Dendritic cell treated with granulocyte-macrophage colony-stimulating factor and Interleukin-4, amounts not matched to agents 40 ng/mL and 50 ng/mL, for 4 days (primary cell): ENCODE measurements around the gene ITIH1.
A peak's percentile ranks its signal among the peaks of the same experiment; 100 is the strongest.
"Not testable (repeated sequence)": the region's sequence is repeated elsewhere in the genome, so short reads cannot be mapped to it uniquely, and the experiment has no call there.

Experiments used
- H3K27ac Mint-ChIP-seq: one replicate; pipeline ENCODE4 v1.8.0; 2022; ENCODE audit warnings: mild to moderate bottlenecking, mixed read lengths
- H3K27me3 Mint-ChIP-seq: one replicate; pipeline ENCODE4 v1.8.0; 2022; ENCODE audit warnings: mild to moderate bottlenecking, mixed read lengths
- H3K36me3 Mint-ChIP-seq: one replicate; pipeline ENCODE4 v1.8.0; 2022; ENCODE audit warnings: low read depth, mixed read lengths
- H3K4me1 Mint-ChIP-seq: one replicate; pipeline ENCODE4 v1.8.0; 2022; ENCODE audit warnings: low read depth, mixed read lengths
- H3K4me3 Mint-ChIP-seq: one replicate; pipeline ENCODE4 v1.8.0; 2022; ENCODE audit warnings: mild to moderate bottlenecking, moderate library complexity, mixed read lengths
- H3K9me3 Mint-ChIP-seq: one replicate; pipeline ENCODE4 v1.8.0; 2022; ENCODE audit warnings: mixed read lengths
- intact Hi-C: fragments of 100-400 bp; cut with micrococcal nuclease; formaldehyde crosslinking; loops from one replicate; pipeline ENCODE4 v1.15.0; 2022

The ITIH1 gene

DNA sequence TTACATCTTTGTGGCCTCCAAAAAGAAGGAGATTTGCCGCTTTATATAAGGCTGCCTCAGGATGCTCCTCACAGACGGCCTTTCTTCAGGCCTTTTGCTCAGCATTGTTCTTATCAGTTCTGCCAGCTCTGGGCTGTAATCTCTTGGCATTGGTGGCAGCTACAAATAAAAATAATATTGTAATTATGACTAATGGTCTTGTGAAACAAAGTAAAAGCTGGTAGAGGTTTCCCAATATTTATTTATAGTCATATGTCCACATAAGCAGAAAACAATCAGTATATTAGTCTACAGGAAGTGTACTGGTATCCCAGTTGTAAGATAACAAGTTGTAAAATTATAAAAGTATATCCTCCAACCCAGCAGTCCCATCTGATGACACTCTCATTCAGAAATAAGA, 13.9 kb upstream of the ITIH1 start:
- no peaks in the 10 kb centered on the region for H3K9me3 Mint-ChIP-seq
- H3K27ac Mint-ChIP-seq: peak overlapping the region; percentile 89
- peaks cover 76% of the 10 kb centered on the region for H3K36me3 Mint-ChIP-seq
- intact Hi-C loops: no loop called here
- no peak overlapping the region for H3K4me3 Mint-ChIP-seq
- peaks cover 27% of the 10 kb centered on the region for H3K4me1 Mint-ChIP-seq
- H3K27me3 Mint-ChIP-seq: no peaks in the 10 kb centered on the region

DNA sequence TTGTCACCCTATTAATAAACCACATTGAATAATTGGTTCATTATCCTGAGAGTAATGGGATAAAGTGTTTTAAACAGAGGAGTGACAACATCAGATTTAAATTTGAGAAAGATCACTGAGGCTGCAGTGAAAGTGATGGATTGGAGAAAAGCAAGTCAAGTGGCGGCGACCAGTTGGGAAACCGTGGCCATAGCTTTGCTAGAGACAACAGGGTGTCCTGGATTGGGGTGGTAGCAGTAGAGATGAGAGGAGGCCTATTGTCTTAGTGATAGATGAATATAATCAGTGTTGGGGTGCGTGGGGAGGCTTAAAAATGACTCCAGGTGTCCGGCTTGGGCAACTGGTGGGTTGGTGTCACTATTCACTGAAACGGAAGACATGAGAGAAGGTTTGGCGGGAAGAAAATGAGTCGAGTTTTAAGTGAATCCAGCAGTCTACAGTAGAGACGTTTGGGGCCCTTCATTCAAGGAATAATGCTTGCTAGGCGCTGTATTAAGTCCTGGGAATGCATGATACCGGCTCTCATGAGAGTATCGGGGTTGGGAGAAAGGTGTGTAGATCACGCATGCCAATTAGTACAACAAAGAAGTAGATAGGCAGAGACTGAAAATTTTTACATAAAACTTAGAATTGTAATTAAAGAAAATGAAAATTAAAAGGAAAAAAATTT, 7.5 kb upstream of the ITIH1 start:
- intact Hi-C loops: no loop called here
- H3K4me3 Mint-ChIP-seq: peak overlapping the region; percentile 76
- peaks cover 38% of the 10 kb centered on the region for H3K36me3 Mint-ChIP-seq
- H3K4me1 Mint-ChIP-seq: peaks cover 40% of the 10 kb centered on the region
- H3K27ac Mint-ChIP-seq: peak overlapping the region; percentile 12
- H3K27me3 Mint-ChIP-seq: no peaks in the 10 kb centered on the region
- H3K9me3 Mint-ChIP-seq: no peaks in the 10 kb centered on the region

DNA sequence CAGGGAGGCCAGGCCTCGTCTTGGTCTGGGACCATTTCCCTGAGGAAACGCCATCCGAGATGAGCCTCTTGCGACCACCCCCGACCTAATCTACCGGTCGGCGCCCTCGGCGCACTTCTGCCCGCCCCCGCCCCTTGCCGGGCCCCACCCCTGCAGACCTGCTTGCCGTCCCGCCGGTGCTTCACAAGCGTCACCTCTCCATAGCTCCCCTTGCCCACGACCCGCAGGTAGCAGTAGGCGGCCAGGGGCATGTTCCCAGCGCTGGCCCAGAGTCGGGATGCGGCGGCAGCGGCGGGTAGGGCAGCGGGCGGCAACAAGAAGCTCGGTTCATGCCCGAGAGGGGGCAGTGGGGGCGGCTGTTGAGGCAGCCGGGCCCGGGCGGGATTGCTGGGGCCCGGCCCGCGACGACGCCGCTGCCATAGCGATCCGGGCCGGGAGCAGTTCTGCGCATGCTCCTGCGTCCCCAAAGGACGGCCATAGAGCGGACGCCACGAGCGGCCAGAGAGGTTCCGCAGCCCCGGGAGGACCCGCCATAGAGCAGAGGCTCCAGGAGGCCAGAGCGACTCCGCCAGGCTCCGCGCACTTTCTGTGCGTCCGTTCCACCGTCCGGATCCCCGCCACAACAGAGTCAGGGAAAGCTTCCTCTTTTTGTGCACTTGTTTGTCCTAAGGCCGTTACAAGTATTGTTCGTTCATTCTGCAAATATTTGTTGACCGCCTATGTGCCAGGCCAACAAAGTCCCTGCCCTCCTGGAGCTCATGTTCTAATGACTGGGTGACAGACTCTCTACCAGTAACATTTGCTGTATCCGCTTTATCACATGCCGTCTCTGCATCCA, 6.7 kb upstream of the ITIH1 start, which contains the start of gene NEK4:
TSS of gene NEK4 (minus strand) at position 445 of the 838 bp plus-strand sequence. CDS start at position 251, 194 bp downstream.
- peaks cover 48% of the 10 kb centered on the region for H3K4me1 Mint-ChIP-seq
- peak within 1 kb of the TSS; percentile 97 for H3K27ac Mint-ChIP-seq
- intact Hi-C loops: no loop called here
- H3K9me3 Mint-ChIP-seq: no peaks in the 10 kb centered on the region
- H3K27me3 Mint-ChIP-seq: no peaks in the 10 kb centered on the region
- peak within 1 kb of the TSS; percentile 82 for H3K4me3 Mint-ChIP-seq
- H3K36me3 Mint-ChIP-seq: peaks cover 30% of the 10 kb centered on the region

DNA sequence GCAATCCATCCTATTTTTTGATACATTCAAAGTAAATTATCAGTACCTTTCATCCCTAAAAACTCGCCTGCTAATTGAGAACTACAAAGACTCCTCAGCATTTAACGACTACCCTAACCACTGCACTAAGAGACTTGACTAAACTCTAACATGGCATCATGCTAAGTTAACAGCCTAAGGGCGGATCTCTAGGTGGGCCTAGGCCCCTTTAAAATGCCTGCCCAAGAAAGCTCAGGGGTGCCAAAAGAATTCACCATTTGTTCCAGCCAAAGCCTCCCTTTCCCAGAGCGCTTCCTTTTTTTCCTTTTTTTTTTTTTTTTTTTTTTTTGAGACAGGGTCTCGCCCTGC, 6.1 kb upstream of the ITIH1 start:
- H3K36me3 Mint-ChIP-seq: peaks cover 25% of the 10 kb centered on the region
- peak overlapping the region; percentile 97 for H3K27ac Mint-ChIP-seq
- H3K27me3 Mint-ChIP-seq: no peaks in the 10 kb centered on the region
- peaks cover 54% of the 10 kb centered on the region for H3K4me1 Mint-ChIP-seq
- intact Hi-C loops: no loop called here
- peak overlapping the region; percentile 82 for H3K4me3 Mint-ChIP-seq
- no peaks in the 10 kb centered on the region for H3K9me3 Mint-ChIP-seq

DNA sequence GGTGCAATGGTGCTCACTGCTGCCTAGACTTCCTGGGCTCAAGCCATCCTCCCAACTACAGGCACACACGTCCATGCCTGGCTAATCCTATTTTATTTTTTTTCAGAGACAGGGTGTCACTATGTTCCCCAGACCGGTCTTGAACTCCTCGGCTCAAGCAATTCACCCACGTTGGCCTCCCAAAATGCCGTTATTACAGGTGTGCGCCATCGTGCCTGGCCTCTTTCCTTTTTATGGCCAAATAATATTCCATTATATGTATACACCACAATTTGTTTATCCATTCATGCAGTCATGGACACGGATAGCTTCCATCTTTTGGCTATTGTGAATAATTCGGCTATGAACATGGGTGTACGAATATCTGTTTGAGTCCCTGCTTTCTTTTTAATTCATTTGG, 5.7 kb upstream of the ITIH1 start:
- peaks cover 21% of the 10 kb centered on the region for H3K36me3 Mint-ChIP-seq
- intact Hi-C loops: no loop called here
- H3K4me3 Mint-ChIP-seq: peak overlapping the region; percentile 82
- H3K27me3 Mint-ChIP-seq: no peaks in the 10 kb centered on the region
- peak overlapping the region; percentile 97 for H3K27ac Mint-ChIP-seq
- peaks cover 56% of the 10 kb centered on the region for H3K4me1 Mint-ChIP-seq
- H3K9me3 Mint-ChIP-seq: no peaks in the 10 kb centered on the region

DNA sequence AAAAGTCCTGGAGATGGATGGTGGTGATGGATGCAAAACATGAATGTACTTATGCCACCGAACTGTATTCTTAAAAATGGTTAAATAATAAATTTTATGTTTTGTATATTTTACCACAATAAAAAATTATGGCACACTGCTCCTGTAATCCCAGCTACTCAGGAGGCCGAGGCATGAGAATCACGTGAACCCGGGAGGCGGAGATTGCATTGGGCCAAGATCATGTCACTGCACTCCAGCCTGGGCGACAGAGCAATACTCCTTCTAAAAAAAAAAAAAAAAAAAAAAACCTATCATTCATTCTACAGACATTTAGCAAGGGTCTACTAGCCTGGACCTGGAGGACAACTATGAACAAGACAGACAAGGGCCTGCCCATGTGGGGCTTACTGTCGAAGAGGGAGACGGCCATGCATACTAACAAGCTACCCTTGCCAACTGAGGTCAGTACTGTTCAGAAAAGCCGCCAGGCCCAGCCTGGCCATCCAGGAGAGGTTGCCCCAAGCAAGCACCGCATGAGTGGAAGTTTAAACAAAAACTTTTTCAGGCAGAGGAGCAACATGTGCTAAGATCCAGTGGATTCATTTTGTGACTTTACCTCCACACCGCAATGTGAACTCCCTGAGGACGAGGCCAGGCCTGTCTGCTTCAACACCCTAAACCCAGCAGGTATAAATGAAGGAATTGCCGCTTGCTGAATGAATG, 3.9 kb upstream of the ITIH1 start:
- intact Hi-C loops: no loop called here
- no peaks in the 10 kb centered on the region for H3K9me3 Mint-ChIP-seq

DNA sequence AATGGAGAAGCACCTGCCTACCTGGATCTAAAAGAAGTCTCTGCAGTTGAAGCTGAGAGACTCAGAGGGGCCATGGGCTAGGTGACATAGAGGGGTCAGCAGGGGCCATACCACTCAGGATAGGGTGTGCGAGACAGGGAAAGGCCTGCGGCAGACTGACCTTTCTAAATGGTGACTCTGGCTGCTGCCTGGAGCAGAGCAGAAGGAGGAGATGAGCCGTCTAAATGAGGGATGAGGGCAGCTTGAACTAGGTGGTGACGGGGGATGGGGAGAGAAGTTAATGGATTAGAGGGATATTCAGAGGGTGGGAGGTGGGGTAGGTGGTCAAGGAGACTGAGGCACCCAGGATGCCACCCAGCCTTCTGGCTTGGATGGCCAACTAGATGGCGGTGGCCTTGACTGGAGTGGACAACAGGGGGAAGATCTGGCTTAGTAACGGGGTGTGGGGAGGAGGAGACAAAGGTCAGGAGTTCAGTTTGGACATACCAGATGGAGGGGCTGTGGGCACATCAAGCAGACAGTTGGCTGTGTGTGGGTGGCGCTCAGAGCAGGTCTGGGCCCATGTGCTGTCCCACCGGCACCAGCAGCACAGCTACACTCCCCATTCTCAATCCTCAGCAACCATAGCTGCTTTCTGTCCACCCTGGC, 3.2 kb upstream of the ITIH1 start:
- no peaks in the 10 kb centered on the region for H3K36me3 Mint-ChIP-seq
- H3K4me1 Mint-ChIP-seq: peaks cover 70% of the 10 kb centered on the region
- H3K27ac Mint-ChIP-seq: peak overlapping the region; percentile 80
- H3K9me3 Mint-ChIP-seq: no peaks in the 10 kb centered on the region
- no peaks in the 10 kb centered on the region for H3K27me3 Mint-ChIP-seq
- H3K4me3 Mint-ChIP-seq: no peak overlapping the region
- intact Hi-C loops: no loop called here

More for the DNA sequence above, 3.9 kb upstream of the ITIH1 start:
- H3K36me3 Mint-ChIP-seq: peaks cover 2% of the 10 kb centered on the region
- no peaks in the 10 kb centered on the region for H3K27me3 Mint-ChIP-seq
- no peak overlapping the region for H3K4me3 Mint-ChIP-seq
- H3K4me1 Mint-ChIP-seq: peaks cover 64% of the 10 kb centered on the region
- peak overlapping the region; percentile 80 for H3K27ac Mint-ChIP-seq

DNA sequence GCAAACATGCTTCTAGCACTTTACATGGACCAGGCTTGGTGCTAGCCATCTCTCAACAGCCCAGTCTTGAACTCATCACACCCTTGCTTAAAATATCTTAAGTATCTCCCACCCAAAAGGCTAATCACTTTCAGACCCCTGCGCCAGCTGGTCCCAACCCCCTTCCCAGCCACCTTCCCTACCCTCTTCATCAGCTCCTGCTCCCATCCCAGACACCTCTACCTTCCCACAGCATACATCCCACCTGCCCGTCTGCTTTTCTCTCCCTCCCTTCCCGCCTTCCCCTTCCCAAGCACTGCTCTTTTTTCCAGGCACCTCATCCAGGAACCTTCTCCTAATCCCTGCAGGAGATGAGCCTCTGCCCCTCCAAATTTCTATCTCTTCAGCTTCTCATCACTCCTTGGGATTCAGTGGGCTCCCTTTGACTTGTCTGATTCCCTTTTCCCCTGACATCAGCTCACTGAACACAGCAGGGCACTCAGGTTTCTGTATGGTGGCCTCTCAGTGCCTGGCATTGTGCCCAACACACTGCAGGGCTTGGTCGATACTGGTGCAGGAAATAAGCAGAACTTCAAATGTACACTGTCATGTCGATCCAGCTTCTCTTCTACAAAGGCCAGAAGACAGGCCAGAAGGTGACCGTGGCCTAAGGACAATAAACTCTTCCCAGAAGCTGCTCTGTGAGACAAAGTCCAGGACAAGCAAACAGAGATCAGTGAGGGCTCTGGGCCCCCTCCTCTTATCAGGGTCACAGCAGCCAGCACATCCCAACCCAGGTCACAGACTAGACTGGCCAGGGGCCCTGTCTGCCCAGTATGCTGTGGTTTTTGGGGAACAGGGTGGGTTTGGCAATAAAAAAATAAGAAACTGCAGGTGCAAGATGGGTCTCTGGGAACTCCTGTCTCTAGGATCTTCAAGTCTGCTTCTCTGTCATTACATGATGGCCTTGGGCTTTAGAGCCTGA, 2.2 kb upstream of the ITIH1 start:
- Mint-ChIP-seq H3K4me1 (peaks cover 70% of the 10 kb centered on the region), H3K36me3 (no peaks in the 10 kb centered on the region), H3K9me3 (no peaks in the 10 kb centered on the region), H3K4me3 (no peak overlapping the region), H3K27ac (peak overlapping the region; percentile 80), H3K27me3 (no peaks in the 10 kb centered on the region)
- intact Hi-C loops: no loop called here

DNA sequence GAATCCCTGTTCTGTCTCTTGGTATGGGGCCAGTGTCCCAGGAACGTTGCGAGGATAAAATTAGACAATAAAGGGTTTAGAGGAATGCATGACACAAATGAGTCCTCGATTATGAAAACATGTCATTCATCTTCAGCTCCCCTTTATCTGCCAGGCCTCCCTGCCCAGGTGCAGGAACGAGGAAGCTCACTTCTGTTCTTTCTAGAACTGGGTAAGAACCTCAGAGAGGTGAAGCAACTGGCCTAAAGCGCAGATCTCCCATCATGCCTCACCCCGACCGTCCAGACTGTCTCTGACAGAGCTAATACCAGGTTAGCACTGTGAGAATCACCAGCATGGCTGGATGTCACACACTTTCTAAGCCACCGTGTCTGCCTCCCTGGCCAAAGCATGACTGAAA, 1.5 kb upstream of the ITIH1 start:
- Mint-ChIP-seq H3K4me3 (no peak overlapping the region), H3K4me1 (peaks cover 76% of the 10 kb centered on the region), H3K27me3 (no peaks in the 10 kb centered on the region), H3K27ac (peak overlapping the region; percentile 80), H3K9me3 (no peaks in the 10 kb centered on the region), H3K36me3 (no peaks in the 10 kb centered on the region)
- intact Hi-C loops: no loop called here

DNA sequence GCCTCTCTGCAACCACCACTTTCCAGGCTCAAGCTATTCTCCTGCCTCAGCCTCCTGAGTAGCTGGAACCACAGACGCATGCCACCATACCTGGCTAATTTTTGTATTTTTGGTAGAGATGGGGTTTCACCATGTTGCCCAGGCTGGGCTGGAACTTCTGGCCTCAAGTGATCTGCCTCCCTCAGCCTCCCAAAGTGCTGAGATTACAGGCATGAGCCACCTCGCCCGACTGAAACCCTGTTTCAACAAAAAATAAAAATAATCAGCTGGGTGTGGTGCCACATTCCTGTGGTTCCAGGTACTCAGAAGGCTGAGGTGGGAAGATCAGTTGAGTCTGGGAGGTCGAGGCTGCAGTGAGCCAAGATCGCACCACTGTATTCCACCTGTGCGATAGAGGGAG, 913 bp upstream of the ITIH1 start:
- Mint-ChIP-seq H3K4me1 (peaks cover 76% of the 10 kb centered on the region), H3K27ac (peak overlapping the region; percentile 80)
- H3K9me3 Mint-ChIP-seq, H3K36me3 Mint-ChIP-seq, intact Hi-C loops, H3K27me3 Mint-ChIP-seq, H3K4me3 Mint-ChIP-seq: not testable (repeated sequence)

DNA sequence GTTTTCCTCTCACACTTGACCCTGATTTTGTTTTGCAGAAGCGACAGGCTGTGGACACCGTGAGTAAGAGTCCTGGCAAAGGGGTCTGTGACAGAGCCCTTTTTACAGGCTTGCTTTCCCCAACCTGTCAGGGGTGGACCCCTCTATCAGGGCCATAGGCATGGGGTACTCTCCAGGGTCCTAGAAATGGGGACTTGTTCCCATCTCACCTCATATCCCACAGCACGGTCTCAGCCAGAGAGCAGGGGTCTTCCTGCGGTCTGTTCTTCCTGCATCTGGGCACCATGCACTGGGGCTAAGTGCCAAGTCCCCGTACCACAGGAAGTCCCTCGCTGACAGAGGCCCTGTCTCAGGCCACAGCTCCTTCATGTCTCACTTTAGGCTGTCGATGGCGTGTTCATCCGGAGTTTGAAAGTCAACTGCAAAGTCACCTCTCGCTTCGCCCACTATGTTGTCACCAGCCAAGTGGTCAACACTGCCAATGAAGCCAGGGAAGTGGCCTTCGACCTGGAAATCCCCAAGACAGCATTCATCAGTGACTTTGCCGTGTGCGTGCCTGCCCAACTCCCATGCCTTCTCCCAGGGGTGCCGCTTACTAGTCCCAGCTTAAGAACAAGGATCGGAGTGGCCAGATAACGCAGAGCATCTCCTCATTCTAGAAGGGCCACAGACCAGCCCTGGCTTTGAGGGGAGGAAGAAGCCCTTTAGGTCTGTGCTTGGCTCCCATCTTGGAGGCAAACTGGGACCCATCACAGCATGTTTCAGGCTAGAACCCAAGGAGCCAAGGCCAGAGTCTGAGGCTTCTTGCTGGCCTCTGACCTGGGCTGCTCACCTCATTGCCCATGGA, 783 bp downstream of the ITIH1 start:
- H3K27ac Mint-ChIP-seq: peak overlapping the region; percentile 84
- no peaks in the 10 kb centered on the region for H3K9me3 Mint-ChIP-seq
- H3K27me3 Mint-ChIP-seq: no peaks in the 10 kb centered on the region
- no peak overlapping the region for H3K4me3 Mint-ChIP-seq
- H3K36me3 Mint-ChIP-seq: no peaks in the 10 kb centered on the region
- intact Hi-C loops: no loop called here
- peaks cover 73% of the 10 kb centered on the region for H3K4me1 Mint-ChIP-seq

DNA sequence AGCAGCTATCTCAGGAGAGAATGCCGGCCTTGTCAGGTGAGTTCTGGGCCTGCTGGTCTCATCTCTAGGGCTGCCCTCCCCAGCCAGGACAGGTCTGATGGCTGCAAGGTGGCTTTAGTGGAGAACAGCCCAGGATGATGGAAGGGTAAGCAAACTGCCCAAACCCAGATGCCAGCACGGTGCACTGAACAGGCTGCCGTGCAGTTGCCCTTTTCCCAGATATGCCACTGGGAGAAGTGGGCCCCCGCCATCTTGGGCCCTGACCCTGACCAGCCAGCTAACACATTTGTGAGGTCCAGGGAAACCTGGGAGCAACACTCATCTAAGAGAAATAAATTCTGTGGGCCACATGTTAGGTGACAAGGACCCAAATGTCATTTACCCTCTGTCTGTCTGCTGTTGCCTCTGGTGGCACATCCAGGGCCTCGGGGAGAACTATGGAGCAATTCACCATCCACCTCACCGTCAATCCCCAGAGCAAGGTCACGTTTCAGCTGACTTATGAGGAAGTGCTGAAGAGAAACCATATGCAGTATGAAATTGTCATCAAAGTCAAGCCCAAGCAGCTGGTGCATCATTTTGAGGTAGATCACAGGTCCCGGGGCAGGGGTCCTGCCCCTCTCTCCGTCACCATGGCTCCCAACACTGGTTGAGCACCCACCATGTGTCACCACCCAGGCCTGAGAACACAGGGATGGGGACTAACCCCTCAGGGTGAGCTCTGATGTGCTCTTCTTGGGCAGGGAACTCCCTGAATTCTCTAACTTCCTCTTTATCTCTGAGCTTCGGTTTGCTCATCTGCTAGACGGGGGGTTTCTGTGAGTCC, 1.8 kb downstream of the ITIH1 start:
- intact Hi-C loops: no loop called here
- Mint-ChIP-seq H3K36me3 (no peaks in the 10 kb centered on the region), H3K9me3 (no peaks in the 10 kb centered on the region), H3K27me3 (no peaks in the 10 kb centered on the region), H3K4me3 (no peak overlapping the region), H3K27ac (peak overlapping the region; percentile 84), H3K4me1 (peaks cover 68% of the 10 kb centered on the region)
